GM21423 (cell line): Measurements from ENCODE around the gene PAK1IP1.
"Not testable (repeated sequence)": the region's sequence is repeated elsewhere in the genome, so short reads cannot be mapped to it uniquely, and the experiment has no call there.

ENCODE experiments used
- ATAC-seq: cut with Tn5 transposase; IDR thresholded peaks from one replicate; pipeline ENCODE4 v1.9.1; 2021; ENCODE audit warnings: mild to moderate bottlenecking, moderate library complexity; ENCODE audit not compliant: unreplicated experiment

The PAK1IP1 gene

DNA sequence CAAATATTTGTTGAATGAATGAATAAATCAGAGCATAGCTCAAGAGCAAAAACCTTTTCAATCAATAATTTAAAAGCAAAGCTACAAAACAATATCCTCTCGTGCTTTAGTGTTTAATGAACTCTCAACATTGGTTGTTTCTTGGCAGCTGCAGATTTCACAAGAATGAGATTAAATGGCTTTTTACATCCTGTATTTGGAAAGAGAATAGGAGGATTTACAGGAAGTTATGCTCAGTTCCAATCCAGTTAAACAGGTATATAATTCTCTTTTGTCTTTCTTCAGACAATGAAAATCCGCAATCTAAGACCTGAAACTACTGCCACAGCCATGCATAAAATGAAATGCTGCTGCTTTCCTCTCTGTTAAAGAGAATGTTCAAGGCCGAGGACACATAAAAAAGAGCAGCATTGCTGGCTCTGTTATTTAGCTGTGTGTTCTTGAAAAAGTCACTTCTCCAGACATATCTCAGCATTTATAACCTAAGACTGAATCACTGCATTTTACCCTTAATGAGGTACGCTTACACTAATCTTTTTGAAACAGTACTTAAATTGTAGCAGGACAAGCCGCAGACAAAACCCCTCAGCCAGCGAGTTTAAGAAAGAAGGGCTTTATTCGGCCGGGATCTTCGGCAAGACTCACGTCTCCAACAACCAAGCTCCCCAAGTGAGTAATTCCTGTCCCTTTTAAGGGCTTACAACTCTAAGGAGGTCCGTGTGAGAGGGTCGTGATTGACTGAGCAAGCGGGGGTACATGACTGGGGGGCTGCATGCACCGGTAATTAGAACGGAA lies 3.9 kb upstream of the PAK1IP1 start:
- no peak for ATAC-seq

DNA sequence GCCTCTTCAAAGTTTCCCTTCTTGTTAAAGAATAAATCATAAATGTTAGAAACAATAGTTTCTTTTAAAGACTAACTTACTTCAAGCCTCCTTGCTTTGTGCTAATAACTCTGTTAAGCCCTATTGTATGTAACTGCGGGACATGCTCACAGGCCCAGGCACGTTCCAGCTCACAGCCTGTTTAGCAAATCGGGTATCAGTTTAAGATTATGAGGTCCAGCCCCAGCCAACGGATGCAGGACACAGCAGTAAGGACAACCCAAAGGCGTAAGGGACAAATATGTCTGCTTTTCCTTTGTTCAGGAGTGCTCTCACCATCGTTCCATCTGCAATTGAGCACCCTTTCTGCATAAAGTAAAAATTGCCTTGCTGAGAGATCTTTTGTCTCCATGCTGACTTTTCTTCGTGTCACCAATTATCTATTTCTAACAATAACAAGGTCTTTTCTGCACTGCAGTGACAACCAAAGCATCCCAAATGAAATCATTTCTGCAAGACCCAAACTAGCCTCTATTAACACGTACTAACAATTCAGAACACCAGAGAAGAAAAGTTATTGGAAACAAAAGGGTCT lies 1.7 kb upstream of the PAK1IP1 start:
- no peak for ATAC-seq

DNA sequence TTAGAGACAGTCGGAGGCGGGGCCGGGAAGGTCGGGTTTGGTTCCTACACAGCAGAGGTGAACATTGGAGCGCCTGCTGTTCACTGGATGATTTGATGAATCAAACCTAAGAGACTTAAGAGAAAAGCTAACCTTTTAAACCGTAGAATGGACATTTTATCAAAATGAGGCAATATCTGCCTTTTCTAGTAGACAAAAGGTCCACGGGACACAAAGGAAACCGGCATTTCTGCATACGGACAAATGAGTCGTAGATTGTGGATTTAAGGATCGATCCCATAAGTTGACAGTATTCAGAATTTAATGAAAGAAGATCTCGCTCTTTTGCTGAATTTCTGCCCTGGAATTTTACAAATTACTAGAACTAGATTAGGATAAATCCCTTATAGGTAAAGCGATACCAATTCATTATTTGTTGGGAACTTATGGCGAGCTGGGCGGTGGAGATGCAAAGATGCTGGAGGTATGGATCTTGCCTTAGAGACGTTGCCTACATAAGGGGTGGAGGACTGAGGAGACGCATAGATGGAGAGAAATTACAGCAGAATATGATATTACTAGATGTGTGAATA lies 400 bp downstream of the PAK1IP1 start:
- ATAC-seq, result no peak

DNA sequence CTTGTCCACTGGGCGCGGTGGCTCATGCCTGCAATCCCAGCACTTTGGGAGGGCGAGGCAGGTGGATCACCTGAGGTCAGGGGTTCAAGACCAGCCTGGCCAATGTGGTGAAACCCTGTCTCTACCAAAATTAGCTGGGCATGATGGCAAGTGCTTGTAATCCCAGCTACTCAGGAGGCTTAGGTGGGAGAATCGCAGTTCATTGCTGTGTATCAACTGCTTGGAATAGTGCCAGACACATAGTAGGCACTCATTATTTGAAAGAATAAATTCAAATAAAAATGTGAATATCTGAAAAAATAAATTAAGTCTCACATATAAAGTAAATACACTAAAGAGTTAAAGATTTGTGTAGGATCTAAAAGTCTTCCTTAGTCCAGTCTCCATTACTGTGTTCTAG lies 1.9 kb downstream of the PAK1IP1 start:
- ATAC-seq, result no peak

- no peak for ATAC-seq
Measured at GRCh38 chr6:10713962-10714361, 19.2 kb downstream of the PAK1IP1 start.

DNA sequence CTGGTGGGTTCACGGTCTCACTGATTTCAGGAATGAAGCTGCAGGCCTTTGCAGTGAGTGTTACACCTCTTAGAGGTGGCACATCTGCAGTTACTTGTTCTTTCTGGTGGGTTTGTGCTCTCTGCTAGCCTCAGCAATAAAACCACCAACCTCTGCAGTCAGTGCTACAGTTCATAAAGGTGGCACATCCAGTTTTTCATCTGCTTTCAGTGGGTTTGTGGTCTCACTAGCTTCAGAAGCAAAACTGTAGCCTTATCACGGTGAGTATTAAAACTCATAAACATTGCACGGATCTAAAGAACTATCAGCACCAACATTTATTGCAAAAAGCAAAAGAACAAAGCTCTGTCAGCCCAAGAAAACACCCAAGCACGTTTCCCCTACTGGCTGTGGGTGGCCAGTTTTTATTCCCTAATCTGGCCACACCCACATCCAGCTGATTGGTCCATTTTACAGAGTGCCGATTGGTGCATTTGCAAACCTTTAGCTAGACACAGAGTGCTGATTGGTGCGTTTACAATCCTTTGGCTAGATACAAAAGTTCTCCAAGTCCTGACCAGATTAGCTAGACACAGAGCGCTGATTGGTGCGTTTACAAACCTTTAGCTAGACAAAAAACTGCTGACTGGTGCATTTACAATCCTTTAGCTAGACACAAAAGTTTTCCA lies 24.7 kb downstream of the PAK1IP1 start:
- no peak for ATAC-seq

GRCh38 chr6:10719964-10720264 lies 25.1 kb downstream of the PAK1IP1 start:
- no peak for ATAC-seq

GRCh38 chr6:10720265-10720959 lies 25.6 kb downstream of the PAK1IP1 start:
- ATAC-seq, result no peak

DNA sequence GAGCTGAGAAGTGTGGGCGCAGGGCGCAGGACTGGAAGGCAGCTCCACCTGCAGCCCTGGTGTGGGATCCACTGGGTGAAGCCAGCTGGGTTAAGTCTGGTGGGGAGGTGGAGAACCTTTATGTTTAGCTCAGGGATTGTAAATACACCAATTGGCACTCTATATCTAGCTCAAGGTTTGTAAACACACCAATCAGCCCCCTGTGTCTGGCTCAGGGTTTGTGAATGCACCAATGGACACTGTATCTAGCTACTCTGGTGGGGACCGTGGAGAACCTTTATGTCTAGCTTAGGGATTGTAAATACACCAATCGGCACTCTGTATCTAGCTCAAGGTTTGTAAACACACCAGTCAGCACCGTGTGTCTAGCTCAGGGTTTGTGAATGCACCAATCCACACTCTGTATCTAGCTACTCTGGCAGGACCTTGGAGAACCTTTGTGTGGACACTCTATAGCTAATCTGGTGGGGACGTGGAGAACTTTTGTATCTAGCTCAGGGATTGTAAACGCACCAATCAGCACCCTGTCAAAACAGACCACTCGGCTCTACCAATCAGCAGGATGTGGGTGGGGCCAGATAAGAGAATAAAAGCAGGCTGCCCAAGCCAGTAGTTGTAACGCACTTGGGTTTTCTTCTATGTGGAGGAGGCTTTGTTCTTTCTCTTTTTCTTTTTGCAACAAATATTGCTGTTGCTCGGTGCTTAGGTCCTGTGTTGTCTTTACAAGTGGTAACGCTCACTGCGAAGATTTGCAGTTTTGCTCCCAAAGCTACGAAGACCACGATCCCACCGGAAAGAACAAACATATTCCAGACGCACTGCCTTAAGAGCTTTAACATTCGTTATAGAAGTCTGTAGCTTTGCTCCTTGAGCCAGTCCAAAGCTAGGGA lies 26.4 kb downstream of the PAK1IP1 start:
- not testable (repeated sequence) for ATAC-seq

- ATAC-seq, result no peak
Measured at GRCh38 chr6:10721850-10722569, 27.2 kb downstream of the PAK1IP1 start.

- ATAC-seq, result no peak
Measured at GRCh38 chr6:10722570-10722819, 27.7 kb downstream of the PAK1IP1 start.

DNA sequence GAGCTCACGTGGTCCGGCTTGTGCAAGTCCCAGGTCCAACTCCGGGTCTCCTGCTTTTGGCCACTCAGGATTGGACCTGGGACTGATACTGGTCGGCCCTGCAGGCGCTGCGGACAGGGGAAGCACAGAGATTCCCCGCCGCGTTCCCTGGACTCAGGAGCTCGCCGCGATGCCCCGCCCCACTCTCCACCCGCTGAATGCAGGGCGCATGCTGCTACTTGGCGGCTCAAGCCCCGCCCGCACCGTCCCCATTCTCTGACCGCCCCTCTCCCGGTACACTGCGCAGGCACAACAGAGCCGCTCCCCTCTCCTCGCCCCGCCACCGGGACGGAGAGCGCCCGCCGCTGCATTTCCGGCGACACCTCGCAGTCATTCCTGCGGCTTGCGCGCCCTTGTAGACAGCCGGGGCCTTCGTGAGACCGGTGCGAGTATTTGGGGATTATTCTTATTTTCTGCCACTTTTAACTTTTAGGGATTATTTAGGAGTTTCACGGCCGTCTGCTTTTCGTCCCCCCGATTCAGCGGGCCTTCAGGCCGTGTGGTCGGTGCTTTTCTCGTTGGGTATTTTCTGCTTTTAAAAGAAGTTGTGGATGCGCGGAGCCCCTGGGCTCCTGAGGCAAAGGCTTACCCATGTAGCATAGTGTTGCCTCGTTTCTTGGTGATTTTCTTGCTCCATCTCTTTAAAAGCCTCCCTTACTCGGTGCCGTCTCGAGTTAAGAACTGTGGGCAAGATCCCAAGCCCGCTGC lies 28.2 kb downstream of the PAK1IP1 start, which contains the start of gene TMEM14C:
Gene TMEM14C (plus strand): TSS at position 251 of the 747 bp plus-strand sequence. CDS start 1,544 bp downstream, outside the sequence.
- ATAC-seq, result peak; percentile 95

DNA sequence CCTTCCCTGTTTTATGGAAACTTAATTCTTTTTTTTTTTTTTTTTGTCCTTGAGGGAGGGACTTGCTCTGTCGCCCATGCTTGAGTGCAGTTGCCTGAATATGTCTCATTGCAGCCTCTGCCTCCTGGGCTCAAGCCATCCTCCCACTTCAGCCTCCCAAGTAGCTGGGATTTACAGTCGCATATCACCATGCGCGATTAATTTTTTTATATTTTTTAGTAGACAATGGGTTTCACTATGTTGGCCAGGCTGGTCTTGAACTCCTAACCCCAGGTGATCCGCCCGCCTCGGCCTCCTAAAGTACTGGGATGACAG lies 28.8 kb downstream of the PAK1IP1 start:
- ATAC-seq, result no peak

DNA sequence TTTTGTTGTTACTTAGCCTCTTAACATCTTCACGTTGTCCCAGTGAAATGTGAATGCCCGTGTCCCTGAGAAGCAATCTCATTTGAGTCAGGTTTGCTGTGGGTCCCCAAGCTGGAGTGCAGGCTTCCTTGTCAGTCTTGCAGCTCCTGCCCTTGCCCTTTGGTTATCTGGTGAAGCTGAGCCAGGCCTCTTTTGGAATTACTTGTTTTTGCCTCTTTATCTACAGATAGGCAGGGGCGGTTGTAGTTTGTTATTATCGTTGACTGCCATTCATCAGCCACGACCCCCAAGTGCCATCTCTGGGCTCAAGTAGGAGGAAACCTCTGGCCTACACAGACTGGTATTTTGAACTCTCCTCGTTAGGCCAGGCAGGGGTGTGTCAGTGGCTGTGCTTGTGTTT lies 30.3 kb downstream of the PAK1IP1 start:
- no peak for ATAC-seq

DNA sequence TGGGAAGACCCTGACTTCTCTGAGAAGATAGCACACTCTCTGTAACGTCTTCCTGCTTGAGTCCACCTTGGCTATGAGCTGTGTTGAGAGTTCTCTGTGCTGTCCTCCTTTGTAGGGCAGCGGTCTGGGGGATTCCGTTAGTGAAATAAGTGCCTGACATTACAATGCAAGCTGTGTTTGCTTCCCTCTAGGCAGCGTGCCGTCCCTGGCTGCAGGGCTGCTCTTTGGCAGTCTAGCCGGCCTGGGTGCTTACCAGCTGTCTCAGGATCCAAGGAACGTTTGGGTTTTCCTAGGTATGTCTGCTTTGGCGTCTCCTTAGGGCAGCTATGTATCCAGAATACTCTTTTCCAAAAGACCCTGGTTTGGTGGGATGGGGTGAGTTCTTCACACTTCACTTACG lies 30.9 kb downstream of the PAK1IP1 start:
- no peak for ATAC-seq

GRCh38 chr6:10730254-10730653 lies 35.5 kb downstream of the PAK1IP1 start:
- no peak for ATAC-seq

DNA sequence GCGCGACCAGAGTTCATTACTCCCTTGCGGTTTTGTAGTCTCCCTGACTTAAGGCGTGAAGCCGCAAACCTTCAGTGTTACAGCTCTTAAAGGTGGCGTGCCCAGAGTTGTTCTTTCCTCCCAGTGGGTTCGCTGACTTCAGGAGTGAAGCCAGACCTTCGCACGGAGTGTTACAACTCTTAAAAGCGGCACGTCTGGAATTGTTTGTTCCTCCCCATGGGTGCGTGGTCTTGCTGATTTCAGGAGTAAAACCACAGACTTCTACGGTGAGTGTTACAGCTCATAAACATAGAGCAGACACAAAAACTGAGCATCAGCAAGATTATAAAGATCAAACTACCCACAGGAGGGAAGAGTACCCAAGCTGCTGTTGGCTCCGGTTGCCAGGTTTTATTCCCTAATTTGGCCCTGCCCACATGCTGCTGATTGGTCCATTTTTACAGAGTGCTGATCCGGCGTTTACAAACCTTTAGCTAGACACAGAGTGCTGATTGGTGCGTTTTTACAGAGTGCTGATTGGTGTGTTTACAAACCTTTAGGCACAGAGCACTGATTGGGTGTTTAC lies 38.5 kb downstream of the PAK1IP1 start:
- no peak for ATAC-seq

- no peak for ATAC-seq
Measured at GRCh38 chr6:10733863-10734262, 39.1 kb downstream of the PAK1IP1 start.

DNA sequence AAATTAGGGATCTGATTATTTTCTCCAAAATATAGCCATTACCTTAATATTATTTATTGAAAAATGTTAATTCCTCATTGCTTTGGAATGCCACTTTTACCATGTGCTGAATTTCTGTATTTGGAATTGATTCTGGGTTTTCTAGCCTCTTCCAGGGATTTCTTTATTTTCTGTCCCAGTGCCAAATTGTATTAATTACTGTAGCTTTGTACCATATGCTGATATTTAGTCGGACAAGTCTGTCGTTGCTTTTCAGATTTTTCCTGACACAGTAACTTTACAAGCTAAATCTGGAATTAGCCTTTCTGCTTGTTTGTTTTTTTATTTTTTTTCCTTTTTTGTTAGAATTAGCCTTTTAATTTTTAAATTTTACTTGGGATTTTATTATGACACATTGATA lies 42.0 kb downstream of the PAK1IP1 start:
- ATAC-seq, result no peak
